Stimulated activated CD4-positive, alpha-beta T cell treated with anti-CD3 and anti-CD28 coated beads, TNF-alpha, amount 100 ng/mL, for 1 hour (primary cell): Measurements from ENCODE around the gene HACD4.

Source experiments
- DNase-seq, 3 donors: peaks; one replicate each; pipeline ENCODE4 v3.0.0-alpha.2; 2020; ENCODE audit warnings: low read depth in 3 of 3, low spot score in 1 of 3

HACD4 gene, protein sequence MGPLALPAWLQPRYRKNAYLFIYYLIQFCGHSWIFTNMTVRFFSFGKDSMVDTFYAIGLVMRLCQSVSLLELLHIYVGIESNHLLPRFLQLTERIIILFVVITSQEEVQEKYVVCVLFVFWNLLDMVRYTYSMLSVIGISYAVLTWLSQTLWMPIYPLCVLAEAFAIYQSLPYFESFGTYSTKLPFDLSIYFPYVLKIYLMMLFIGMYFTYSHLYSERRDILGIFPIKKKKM

GRCh38 chr9:21031091-21031807, at the start of gene HACD4:
Gene HACD4 (minus strand): TSS chr9:21031640. CDS start chr9:21031590, 50 bp downstream.
- DNase-seq = peak; percentile 18 to 44 (median 32)

DNA sequence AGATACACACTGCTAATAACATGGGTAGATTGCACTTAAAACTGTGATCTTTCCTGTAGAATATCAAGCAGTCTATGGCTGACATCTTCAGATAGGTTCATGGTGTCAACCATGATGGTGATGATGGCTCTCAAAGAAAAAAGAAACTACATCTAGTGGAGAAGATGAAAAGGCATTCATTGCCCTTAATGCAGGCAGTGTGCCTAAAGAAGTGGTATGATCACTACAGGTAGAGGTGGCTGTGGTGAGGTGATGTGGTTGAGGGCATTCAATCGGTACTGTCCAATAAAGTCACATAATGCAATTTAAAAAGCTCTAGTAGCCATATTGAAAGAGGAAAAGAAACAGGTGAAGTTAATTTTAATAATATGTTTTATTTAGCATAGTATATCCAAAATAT, 49.4 kb upstream of the HACD4 start:
- no peak for DNase-seq

- no peak for DNase-seq
Measured at GRCh38 chr9:21078702-21079101, 47.3 kb upstream of the HACD4 start.

DNA sequence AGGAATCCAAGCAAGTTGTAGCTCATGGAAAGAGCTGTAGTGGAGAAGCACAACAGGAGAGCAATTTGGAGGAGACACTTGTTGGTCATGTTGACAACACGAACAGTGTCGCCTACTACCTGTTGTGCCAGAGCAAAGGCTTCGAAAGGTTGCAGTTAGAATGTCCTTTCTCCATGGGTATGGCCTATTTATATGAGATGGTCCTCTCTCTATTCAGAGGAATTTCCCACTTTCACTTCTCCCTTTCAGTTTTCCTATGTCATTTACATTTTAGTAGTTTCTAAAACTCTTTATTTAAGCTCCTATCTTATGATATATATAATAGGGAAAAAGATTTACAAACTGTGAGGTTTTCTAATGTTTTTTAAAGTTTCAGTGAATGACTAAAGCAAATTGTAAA, 46.3 kb upstream of the HACD4 start, which contains the start of gene IFNB1:
Gene IFNB1 (minus strand): TSS at position 162 of the 400 bp plus-strand sequence. CDS start 73 bp downstream, at position 89.
- DNase-seq = no peak

DNA sequence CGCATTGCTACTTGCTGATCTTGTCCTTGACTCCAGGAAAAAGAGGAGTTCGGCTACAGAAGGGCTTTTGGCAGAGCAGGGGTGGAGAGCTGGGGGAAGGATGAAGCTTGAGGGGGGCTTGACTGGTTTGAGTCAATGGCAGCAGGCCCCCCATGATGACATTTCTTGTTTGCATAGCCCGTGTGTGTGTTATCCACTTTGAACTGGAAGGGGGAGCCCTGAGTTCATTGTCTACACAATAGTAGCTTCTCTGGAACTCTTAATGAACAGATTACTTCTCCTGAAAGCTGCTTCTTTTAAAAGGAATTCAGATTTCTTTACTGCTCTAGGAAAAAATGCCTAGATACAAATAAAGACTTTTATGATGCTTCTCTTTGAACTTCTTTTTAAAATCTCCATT, 44.0 kb upstream of the HACD4 start:
- DNase-seq = no peak

DNA sequence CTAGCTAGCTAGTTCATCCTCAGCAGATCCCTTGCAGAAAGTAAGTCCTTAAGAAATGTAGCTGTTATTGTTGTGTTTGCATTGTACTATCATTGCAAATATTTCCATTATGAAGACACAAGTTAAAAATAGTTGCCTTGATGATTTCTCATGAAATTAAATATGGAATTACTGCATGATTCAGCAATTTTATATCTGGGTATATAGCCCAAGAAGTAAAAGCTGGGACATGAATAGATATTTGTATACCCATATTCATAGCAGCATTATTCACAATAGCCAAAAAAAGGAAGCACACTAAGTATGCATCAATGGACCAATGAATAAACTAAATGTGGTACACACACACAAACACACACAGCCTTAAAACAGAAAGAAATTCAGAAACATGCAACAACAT, 39.5 kb upstream of the HACD4 start:
- DNase-seq = no peak

- no peak for DNase-seq
Measured at GRCh38 chr9:21070171-21070571, 38.7 kb upstream of the HACD4 start.

GRCh38 chr9:21060919-21061561, 29.6 kb upstream of the HACD4 start:
- no peak for DNase-seq

GRCh38 chr9:21056931-21057330, 25.5 kb upstream of the HACD4 start:
- DNase-seq = no peak

- DNase-seq = no peak
Measured at GRCh38 chr9:21053851-21054250, 22.4 kb upstream of the HACD4 start.

DNA sequence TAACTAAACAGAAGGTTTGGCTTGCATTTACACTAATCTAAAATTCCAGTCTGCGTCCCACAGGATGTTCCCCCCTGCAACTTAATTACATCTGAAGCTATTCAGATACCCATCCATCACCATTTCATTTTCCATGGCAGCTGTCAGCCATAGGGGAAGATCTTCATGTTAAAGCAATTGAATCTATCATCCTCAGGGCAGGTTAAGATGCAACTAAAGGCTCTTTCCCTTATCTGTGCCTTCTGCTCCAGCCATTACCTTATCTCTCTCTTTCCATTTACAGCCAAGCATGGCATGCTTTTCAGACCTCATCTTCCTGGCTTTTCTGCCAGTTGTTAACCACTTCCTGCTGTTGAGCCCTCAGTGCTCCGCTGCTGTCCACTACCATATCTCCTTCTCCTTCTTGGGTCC, 15.8 kb upstream of the HACD4 start:
- DNase-seq = no peak

DNA sequence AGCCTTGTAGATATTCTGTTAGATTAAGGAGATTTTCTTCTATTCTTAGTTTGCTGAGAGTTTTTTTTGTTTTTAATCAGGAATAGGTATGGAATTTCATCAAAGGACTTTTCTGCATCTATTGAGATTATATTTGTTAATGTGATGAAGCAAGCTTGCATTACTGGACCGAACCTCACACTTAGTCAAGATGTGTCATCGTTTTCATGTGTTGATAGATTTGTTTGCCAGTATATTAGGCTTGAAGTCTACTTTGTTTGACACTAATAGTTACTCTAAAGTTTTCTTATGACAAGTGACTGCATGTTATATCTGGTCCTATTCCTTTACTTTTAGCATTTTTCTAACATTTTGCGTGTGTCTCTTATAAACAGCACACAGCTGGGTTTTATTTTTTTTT, 12.4 kb upstream of the HACD4 start:
- no peak for DNase-seq

GRCh38 chr9:21042466-21042865, 11.0 kb upstream of the HACD4 start:
- DNase-seq = no peak

DNA sequence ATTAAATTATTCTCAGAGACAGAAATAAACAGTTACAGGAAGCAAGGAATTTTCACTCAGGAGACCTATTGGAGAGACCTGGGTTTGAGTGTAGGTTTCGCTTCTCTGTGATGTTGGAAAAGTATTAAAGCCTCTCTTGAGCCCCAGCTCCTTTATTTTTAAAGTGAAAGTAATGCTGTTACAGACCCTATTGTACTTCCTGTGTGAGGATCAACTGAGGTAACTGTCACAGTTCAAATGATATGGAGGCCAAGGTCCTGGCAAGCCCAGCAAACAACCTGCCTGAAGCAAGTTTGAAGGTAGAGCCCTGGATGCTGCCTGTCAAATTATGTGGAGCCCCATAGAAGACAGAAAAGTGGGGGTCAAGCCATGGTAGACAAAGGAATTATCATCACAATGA, 7.9 kb upstream of the HACD4 start:
- DNase-seq = no peak

GRCh38 chr9:21037278-21037677, 5.8 kb upstream of the HACD4 start:
- no peak for DNase-seq

DNA sequence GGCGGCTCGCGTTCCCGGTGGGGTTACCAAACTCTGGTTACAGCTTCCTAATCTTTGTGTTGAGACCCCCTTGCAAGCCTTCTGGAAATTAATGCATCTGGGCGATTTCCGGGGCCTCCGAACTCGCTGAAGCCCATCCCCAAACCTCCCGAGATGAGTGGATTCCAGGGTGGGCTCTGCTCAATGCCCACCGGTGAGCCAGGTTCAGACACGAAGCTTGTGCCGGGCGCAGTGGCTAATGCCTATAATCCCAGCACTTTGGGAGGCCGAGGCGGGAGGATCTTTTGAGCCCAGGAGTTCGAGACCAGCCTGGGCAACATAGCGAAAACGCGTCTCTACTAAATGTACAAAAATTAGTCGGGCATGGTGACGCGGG, 356 bp upstream of the HACD4 start:
- DNase-seq = no peak

GRCh38 chr9:21030389-21031035, 928 bp downstream of the HACD4 start:
- no peak for DNase-seq

DNA sequence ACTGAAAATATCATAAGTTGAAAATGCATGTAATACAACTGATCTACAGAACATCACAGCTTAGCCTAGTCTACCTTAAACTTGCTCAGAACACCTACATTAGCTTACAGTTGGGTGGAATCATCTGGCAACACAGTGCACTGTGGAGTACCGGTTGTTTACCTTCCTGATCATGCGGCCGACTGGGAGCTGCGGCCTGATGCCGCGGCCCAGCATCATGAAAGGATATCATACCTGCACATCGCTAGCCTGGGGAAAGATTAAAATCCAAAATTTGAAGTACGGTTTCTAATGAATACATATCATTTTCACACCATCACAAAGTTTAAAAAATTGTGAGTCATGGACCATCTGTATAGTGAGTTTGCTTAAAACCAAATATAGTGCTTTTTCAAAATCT, 1.8 kb downstream of the HACD4 start:
- DNase-seq = no peak

DNA sequence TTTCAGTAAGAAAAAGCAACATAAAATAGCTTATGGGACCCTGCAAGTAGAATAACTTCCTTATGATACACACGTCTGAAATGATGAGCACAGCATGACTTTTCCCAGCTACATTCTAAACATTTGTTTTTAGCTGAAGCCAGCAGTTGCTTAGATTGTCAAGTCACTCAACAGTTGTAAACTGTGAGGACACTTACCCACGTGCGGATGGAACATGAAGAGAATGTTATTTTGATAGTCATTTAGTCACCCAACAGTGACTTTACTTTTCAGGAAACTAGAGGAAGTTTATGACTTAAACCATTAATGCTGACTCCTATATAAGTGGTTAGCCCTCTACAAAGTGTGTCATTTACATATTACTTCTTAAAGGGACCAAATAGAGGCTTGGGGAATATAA, 3.0 kb downstream of the HACD4 start:
- DNase-seq = no peak

GRCh38 chr9:21027295-21027694, 4.1 kb downstream of the HACD4 start:
- no peak for DNase-seq

GRCh38 chr9:21023861-21024260, 7.6 kb downstream of the HACD4 start:
- DNase-seq = no peak

GRCh38 chr9:21018177-21018576, 13.3 kb downstream of the HACD4 start:
- no peak for DNase-seq
